ENCODE measurements around the gene ANAPC16. TPM values are rescaled to one million over a fixed set of nuclear protein-coding genes. Genes with fewer than 3 reads are reported as not detected.
"Not testable (repeated sequence)": the region's sequence is repeated elsewhere in the genome, so short reads cannot be mapped to it uniquely, and the experiment has no call there.

The ANAPC16 gene
- polyA plus RNA-seq, 3 donors, result 180 to 186 (median 183) TPM

DNA sequence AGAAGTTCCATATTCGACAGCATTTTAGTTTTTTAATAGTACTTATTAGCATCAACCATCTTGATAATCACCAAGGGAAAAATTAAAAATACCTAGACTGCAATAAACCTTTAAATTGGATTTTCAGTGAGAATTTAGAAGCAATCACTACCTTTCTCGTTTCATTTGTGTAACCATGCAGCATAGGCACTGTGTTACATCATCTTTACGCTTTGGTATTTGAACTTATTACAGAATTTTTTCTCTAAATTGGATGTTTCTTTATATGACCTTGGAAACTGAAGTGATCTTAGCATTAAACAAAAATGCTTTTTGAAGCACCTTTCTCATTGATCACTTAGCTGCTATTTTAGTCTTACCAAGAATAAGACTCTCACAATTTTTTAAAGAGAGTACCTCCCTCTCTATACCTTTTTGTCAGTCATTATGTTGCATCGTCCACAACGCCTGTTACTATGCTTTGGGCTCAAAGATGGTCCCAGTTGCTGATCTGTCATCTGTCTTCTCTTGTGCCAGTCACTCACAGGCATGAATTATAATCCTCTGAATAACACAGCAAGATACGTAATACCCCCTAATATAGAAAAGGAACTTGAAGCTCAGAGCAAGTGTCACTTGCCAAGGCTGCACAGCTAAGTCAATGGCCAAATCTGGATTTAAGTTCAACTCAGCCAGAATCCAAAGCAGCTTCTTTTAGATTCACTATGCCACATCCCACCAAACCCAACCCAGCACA, 19.9 kb downstream of the ANAPC16 start:
- DNase-seq, result no peak

DNA sequence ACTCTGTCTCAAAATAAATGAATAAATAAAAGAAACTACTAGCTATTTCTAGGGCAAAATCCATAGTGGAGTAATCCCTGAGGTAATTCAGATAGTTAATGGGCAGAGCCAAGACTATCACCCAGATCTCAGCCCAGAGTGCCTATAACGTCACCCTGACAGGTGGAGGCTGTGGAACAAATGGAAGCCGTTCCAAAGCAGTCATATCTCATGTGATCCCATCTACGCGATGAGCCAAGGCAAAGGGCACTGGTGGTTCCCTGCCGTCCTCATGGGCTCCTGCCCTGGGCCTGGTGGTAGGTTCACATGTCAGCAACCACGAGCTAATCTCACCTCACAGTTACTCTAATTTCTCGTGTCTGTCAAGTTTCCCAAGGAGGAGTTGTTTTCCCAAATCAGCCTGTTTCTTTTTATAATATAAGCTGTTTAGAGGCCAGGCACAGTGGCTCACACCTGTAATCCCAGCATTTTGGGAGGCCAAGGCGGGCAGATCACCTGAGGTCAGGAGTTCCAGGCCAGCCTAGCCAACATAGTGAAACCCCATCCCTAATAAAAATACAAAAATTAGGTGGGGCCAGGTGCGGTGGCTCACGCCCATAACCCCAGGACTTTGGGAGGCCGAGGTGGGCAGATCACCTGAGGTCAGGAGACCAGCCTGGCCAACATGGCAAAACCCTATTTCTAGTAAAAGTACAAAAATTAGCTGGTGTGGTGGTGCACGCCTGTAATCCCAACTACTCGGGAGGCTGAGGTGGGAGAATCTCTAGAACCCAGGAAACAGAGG, 22.8 kb downstream of the ANAPC16 start:
- no peak for DNase-seq

DNA sequence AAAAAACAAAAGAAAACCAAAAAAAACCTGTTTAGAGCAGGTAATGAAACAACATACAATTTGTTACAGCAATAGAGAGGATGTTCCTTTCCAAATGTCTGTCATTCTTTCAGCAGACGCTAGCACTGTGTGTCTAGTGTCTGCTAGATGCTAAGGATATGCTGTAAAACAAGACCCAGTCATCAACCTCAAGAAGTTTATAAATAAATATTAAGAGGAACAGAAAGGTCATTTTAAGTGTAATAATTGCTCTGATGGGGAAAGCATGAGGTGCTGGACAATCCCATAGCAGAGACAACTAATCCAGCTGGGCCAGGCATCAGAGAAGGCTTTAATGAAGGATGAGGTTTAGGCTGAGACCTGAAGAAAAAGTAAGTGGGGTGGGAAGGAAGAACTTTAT, 23.6 kb downstream of the ANAPC16 start:
- DNase-seq, result no peak

DNA sequence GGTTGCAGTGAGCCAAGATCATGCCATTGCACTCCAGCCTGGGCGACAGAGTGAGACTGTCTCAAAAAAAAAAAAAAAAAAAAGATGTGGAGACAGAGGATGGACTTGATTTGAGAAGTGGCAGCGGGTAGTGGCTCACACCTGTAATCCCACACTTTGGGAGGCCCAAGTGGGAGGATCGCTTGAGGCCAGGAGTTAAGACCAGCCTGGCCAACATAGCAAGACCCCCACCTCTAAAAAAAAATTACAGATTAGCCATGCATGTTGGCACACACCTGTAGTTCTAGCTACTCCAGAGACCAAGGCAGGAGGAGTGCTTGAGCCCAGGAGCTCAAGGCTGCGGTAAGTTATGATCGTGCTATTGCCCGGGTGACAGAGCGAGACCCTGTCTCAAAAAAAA, 24.6 kb downstream of the ANAPC16 start:
- DNase-seq, result no peak

DNA sequence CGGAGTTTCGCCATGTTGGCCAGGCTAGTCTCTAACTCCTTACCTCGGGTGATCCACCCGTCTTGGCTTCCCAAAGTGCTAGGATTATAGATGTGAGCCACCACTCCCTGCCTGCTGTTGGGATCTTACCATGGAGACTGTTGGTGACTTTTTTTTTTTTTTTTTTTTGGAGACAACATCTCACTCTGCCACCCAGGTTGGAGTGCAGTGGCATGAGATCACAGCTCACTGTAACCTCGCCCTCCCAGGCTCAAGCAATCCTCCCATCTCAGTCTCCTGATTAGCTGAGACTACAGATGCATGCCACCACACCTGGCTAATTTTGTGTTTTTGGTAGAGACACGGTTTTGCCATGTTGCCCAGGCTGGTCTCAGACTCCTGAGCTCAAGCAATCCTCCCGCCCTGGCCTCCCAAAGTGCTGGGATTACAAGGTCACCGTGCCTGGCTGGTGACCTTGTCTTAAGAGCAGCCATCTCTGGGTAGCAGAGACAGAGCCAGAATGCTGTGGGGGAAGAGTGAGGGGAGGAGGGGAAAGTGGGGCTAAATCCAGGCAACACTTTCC, 26.0 kb downstream of the ANAPC16 start:
- DNase-seq, result no peak

DNA sequence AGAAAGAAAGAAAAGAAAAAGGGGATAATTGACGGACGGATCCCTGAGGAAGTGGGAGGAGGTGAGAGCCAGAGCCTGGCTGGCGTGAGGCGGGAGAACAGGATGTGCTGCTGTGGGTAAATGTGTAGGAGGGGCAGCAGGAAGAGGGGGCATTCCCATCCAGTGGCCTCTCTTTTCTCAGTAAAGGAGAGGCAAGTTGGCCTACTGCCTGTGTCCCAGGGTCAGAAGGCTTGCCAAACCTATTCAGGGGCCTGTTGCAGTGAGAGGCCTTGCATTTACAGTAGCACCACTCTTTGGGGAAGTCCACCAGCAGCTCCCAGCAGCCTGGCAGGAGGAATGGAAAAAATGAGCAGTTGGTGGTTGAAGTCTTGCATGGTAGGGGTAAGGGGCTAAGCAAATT, 26.9 kb downstream of the ANAPC16 start:
- no peak for DNase-seq

DNA sequence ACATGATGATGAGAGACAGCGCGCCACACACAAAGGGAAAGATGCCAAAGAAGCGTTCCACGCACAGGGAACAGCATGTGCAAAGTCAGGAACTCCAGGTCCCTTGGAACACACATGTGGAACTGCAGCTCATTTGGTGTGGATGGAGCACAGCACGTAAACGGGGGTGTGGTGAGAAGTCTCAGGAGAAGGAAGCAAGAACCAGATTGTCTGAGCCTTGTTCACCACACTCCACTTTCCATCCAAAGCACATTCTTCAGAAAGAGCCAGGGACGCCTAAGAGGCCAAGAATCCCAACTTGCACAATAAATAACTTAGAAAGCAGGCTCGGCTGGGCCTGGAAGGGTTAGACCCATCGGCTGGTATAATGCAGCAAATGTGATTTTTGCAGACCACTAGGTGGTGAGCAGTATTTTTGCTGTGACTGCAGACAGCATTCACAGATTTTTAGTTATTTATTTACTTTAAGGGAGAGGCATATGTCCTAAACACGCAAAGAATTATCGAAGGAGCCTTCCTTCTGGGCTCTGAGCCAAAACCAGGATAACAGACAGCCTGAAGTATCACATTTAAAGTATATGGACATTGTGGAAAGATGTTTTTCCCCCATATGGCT, 28.1 kb downstream of the ANAPC16 start:
- peak; percentile 74 for DNase-seq

DNA sequence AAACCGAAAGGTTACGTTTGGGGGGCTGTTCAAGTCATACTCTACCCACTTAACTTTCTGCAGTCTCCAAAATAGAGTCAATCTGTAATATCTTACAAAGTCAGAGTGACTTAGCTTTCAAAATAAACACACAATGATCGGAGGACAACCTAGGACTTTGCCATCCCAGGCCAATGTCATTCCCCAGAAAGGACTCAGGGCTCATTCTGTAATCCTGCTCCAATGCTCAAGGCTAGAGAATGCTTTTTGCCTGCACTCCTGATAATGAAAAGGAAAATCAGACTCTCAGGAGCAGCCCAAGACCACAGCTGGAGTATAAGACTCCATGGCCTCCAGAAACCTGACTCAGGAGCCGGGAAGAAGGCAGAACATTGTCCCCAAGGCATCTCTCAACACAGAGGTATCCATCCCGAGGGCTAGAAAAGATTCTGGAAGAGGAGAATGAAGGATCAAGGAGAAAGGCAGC, 28.8 kb downstream of the ANAPC16 start:
- no peak for DNase-seq

DNA sequence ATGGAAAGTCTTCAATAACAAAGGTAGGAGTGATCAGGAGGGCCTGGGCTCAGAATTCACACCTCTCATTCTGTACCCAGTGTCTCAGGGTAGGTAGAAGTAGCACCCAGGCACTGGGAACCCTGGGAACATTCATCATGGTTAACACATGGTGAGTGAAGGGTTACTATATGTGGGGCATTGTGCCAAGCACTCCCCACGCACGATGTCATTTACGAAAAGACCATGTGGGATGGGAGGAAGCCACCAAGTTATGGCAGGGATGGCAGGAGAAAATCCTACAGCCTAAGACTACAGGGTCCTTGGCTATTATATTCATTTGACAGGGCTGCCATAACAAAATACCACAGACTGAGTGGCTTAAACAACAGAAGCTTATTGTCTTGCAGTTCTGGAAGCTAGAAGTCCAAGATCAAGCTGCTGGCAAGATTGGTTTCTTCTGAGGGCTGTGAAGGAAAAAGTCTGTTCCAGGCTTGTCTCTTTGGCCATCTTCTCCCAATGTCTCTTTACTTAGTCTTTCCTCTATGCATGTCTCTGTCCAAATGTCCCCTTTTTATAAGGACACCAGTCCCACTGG, 30.2 kb downstream of the ANAPC16 start:
- no peak for DNase-seq

DNA sequence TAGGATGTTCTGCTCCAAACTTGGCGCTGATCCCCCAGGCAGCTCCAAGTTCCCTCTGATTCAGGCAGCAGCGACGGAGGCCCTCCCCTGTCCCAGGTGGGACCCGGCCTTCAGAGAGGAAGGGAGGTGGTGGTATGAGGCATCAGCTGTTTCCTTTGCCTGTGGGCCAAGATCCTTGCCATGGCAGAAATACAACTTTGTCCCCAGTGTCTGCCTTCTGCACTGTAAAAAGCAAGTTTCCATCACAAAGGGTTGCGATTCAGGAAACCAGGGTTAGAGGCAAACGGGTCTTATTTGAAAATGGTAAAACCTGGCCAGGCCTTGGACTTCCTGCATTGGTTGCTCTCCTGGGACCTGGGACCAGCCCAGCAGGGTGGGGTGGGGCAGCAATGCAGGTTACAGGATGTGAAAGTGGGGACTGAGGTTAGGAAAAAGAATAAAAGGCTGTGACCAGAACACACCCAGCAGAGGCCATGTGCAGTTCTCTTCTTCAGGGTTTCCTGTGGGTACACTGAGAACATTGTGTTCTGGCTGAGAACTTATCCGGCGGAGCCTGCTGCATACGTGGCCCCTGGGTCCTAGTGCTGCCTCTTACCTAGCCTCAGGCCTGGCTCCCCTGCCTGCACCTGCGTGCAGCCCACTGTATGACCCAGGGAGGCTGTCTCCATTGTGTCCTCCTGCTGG, 32.8 kb downstream of the ANAPC16 start:
- no peak for DNase-seq

DNA sequence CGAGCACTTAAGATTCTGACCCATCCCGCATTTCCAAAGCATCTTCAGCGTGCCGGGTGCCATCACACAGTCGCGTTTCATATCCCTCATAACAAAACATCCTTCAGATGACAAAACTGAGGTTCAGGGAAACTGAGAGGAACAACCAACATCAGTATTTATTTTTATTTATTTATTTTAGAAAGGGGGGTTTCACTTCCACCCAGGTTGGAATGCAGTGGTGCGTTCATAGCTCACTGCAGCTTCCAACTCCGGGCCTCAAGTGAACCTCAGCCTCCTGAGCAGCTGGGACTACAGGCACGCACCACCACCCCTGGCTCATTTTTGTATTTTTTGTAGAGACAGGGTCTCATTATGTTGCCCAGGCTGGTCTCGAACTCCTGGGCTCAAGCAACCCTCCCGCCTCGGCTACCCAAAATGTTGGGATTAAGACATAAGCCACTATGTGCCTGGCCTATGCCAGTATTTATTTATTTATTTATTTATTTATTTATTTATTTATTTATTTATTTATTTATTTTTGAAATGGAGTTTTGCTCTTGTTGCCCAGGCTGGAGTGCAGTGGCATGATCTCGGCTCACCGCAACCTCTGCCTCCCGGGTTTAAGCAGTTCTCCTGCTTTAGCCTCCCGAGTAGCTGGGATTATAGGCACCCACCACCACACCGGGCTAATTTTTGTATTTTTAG, 33.5 kb downstream of the ANAPC16 start:
- not testable (repeated sequence) for DNase-seq

DNA sequence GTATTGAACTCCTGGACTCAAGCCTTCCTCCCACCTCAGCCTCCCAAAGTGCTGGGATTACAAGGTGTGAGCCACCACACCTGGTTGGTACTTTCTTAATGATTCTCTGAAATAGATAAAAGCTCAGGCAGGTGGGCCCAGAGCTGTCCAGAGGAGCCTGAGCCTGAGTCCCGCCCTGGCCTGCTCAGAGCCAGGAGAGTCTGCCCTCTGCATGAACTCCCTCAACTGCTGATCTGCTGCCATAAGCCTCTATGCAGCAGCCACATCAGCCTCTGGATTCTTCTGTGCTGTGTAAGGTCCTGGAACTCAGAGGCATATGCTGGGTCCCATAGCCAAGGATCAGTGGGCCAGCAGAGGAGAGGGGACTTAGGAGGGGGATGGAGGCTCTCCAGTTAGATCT, 34.9 kb downstream of the ANAPC16 start:
- DNase-seq, result no peak

DNA sequence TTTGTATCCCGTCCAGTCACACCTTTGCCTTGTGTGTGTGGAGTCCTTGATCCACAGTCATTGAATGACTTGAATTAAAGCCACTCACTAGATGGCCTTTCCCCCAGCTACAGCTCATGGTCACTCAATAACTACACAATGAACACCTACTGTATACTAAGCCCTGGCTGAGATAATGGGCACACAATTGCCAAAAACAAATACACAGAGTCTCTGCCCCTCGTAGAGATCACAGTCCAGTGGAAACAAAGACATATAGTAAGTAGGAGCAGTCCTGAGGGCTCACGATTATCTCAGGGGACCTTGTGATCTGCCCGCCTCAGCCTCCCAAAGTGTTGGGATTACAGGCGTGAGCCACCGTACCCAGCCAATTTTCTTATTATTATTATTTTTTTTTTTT, 35.8 kb downstream of the ANAPC16 start:
- no peak for DNase-seq

DNA sequence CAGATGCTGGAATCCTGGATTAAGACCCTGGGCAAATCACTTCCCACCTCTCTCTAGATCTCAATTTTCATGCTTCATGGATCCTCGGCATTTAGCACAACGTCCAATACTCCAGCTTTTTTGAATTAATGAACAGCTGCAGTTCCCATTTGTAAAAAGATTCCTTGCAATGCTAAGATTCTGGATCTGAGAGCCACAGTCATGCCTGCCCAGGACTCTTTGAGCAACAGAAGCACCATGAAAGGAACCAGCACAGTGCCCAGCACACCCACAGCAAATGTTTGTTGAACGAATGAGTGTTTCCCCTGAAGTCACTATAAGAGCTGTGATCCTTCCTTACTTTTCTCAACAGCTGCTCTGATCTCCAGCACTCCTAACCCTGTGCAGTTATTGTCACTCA, 37.2 kb downstream of the ANAPC16 start:
- no peak for DNase-seq

DNA sequence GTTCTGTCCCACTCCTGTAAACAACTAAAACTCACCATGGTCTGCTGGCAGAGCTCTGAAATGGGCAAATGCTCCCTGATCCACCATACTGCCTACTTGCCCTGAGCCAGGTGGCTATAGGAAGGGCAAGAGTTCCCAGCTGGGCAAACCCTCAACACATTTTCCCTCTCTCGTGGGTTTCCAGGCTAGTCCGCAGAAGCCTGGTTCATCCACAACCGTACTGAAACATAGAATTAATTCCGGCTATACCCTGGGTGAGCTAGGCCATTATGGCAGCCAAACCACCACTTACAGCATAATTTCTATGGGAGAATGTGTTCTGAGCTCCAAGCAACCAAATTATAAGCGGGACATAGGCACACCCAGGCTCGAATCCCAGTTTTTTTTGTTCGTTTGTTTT, 37.8 kb downstream of the ANAPC16 start:
- no peak for DNase-seq

DNA sequence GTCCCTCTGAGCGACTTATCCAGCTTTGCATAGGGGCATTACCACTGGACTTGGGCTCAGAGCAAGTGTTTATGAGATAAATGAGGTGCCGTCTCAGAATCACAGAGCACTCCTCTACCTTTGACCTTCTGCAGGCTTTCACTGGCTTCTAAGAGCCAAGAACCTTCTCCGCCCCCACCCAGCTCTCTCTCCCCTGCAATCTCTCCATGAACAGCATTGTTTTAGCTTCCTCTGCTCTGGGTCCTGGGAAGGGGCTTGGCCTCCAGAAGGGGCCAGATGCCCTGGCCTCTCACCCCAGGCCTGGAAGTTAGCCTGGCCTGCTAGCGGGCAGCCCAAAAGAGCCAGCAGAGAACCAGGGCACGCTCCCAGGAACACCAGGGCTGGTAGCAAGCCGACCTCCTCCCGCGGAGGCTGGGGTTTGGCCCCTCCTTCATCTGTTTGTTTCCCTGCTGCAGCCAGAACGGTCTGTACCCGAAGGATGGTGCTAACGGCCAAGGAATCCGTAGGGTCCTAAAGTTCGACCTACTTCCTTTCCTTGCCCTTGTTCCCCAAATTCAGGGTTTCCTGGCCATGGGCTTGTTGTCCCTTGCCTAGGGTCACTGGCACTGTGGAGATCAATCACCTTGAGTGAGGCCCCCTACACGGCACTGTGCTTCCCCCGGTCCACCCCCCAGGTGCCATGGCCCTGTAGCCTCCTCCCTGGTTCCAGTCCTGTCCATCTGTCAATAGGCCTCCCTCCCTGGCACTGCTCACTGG, 39.2 kb downstream of the ANAPC16 start:
- peak; percentile 77 for DNase-seq

DNA sequence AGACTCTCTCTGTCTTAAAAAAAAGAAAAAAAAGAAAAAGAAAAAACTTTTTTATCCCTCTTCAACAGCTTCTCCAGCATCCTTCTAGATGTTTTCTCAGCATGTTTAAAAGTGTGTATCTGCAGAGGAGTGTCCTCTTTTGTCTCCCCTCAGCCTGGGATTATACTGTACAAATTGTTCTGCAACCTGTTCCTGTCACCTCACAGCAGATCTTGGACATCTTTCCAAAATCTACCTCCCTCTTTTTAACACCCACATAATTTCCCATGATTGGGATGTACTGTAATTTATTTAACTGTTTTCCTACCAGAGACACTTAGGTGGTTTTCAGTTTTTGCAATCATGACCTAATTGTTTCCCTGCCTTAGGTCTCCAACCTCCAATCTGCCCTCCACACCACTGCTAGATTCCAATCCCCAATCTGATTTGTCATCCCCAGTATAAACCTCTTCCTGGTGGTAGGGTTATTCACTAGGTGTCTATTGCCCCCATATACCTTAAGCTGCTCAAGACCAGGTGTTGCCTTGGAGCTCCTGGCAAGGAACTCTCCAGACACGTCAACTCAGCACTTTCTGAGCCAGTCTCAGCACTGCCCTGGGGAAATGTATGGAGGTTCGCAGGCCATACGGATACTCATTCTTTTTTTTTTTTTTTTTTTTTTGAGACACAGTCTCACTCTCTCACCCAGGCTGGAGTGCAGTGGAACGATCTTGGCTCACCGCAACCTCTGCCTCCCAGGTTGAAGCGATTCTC, 40.3 kb downstream of the ANAPC16 start:
- DNase-seq, result no peak

DNA sequence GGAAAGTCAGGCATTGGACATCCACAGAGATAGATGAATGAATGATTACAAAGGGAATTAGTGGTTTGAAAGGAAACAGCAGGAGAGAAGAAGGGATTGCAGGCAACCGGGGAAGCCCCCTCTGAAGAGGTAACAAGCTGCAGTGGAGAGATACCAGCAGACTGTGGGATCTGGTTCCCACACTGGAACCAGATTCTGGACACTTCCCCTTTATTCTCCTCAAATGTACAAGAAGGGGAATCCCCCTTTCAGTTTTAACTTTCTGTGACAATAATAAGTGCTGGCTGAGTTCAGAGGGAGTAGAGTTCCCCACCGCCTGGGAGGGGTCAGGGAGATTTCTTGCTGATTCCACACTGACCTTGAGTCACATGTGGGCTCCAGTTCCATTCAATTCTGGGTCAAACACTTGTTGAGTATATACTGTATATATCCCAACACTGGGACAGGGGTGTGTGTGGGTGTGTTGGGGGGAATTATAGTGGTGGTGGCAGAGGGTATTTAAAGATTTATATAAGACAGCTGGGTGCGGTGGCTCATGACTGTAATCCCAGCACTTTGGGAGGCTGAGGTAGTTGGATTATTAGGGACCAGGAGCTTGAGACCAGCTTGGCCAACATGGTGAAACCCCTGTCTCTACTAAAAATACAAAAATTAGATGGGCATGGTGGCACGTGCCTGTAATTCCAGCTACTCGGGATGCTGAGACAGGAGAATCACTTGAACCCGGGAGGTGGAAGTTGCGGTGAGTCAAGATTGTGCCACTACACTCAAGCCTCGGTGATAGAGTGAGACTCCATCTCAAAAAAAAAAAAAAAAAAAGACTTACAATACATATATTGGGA, 41.5 kb downstream of the ANAPC16 start:
- no peak for DNase-seq

DNA sequence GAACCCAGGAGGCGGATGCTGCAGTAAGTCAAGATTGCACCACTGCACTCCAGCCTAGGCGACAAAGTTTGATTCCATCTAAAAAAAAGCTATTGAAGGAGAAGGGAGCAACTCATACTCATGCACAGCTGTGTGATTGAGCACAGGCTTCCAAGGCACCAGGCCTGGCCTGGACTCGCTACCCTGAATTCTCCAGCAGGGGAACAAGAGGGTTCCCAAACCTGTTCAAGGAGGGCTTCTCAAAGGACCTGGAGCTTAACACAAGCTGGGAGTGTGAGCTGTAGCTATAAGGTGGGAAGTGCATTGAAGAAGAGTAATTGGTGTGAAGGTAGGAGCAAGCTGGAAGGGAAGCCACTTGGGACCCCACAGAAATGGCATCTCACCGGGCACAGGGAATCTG, 42.8 kb downstream of the ANAPC16 start:
- no peak for DNase-seq

Measured in renal pelvis (tissue), 4 donors.